ENCODE results near the gene TRIM38.
"Not testable (repeated sequence)": the region's sequence is repeated elsewhere in the genome, so short reads cannot be mapped to it uniquely, and the experiment has no call there.

Gene TRIM38

GRCh38 chr6:25962149-25963127 is at the start of gene TRIM38:
TSS of gene TRIM38 (plus strand) at chr6:25962802. CDS start at chr6:25966523, 3,721 bp downstream.
- peak; percentile 72 for DNase-seq (ENCODE audit: low read depth)

- DNase-seq (ENCODE audit: low read depth), result no peak
These were observed 48.9 kb upstream of the TRIM38 start for GRCh38 chr6:25913741-25914140.

GRCh38 chr6:25916330-25916729 is 46.3 kb upstream of the TRIM38 start:
- no peak for DNase-seq (ENCODE audit: low read depth)

GRCh38 chr6:25916789-25917490 is 45.7 kb upstream of the TRIM38 start:
- DNase-seq (ENCODE audit: low read depth), result no peak

GRCh38 chr6:25918083-25918683 is 44.4 kb upstream of the TRIM38 start:
- no peak for DNase-seq (ENCODE audit: low read depth)

GRCh38 chr6:25919657-25920056 is 42.9 kb upstream of the TRIM38 start:
- DNase-seq (ENCODE audit: low read depth), result no peak

GRCh38 chr6:25921525-25922203 is 40.9 kb upstream of the TRIM38 start:
- no peak for DNase-seq (ENCODE audit: low read depth)

GRCh38 chr6:25922301-25922700 is 40.3 kb upstream of the TRIM38 start:
- DNase-seq (ENCODE audit: low read depth), result no peak

- DNase-seq (ENCODE audit: low read depth), result no peak
These were observed 36.7 kb upstream of the TRIM38 start for GRCh38 chr6:25925876-25926275.

- DNase-seq (ENCODE audit: low read depth), result no peak
These were observed 35.4 kb upstream of the TRIM38 start for GRCh38 chr6:25927178-25927577.

GRCh38 chr6:25927756-25928216 is 34.8 kb upstream of the TRIM38 start:
- no peak for DNase-seq (ENCODE audit: low read depth)

- no peak for DNase-seq (ENCODE audit: low read depth)
These were observed 33.9 kb upstream of the TRIM38 start for GRCh38 chr6:25928562-25929324.

GRCh38 chr6:25929785-25930184 is 32.8 kb upstream of the TRIM38 start:
- DNase-seq (ENCODE audit: low read depth), result not testable (repeated sequence)

- no peak for DNase-seq (ENCODE audit: low read depth)
These were observed 31.8 kb upstream of the TRIM38 start, which contains the start of gene SLC17A2 for GRCh38 chr6:25930532-25931410. TSS of gene SLC17A2 (minus strand) at chr6:25930691. CDS start at chr6:25925796, 4,895 bp downstream.

GRCh38 chr6:25931411-25931709 is 31.2 kb upstream of the TRIM38 start:
- no peak for DNase-seq (ENCODE audit: low read depth)

GRCh38 chr6:25934156-25934555 is 28.4 kb upstream of the TRIM38 start:
- DNase-seq (ENCODE audit: low read depth), result no peak

GRCh38 chr6:25934735-25935313 is 27.8 kb upstream of the TRIM38 start:
- DNase-seq (ENCODE audit: low read depth), result no peak

GRCh38 chr6:25935953-25936352 is 26.6 kb upstream of the TRIM38 start:
- DNase-seq (ENCODE audit: low read depth), result no peak

GRCh38 chr6:25939593-25939992 is 23.0 kb upstream of the TRIM38 start:
- no peak for DNase-seq (ENCODE audit: low read depth)

Data from stimulated activated CD4-positive, alpha-beta T cell treated with anti-CD3 and anti-CD28 coated beads, Interleukin-2, amount 100 ng/mL, for 4 hours (primary cell).